ENCODE measurements around the gene LRRC72.
A peak's percentile ranks its signal among the peaks of the same experiment; 100 is the strongest.

The LRRC72 gene

GRCh38 chr7:16586081-16586874, 59.7 kb downstream of the LRRC72 start:
- no peak overlapping the region for H3K4me3 ChIP-seq (ENCODE audit: control insufficient read depth, low read depth, low read length)
- TF ChIP-seq CTCF (conservative IDR thresholded peaks at IDR 0.05; ENCODE audit: control insufficient read depth, insufficient read depth, low read depth, low read length), result no peak
- DNase-seq (ENCODE audit: low read depth), result no peak

- DNase-seq (ENCODE audit: low read depth), result no peak
- H3K4me3 ChIP-seq (ENCODE audit: control insufficient read depth, low read depth, low read length), result no peak overlapping the region
- no peak for TF ChIP-seq CTCF (conservative IDR thresholded peaks at IDR 0.05; ENCODE audit: control insufficient read depth, insufficient read depth, low read depth, low read length)
These were observed 60.5 kb downstream of the LRRC72 start for GRCh38 chr7:16587129-16587528.

GRCh38 chr7:16587790-16588189, 61.2 kb downstream of the LRRC72 start:
- no peak for DNase-seq (ENCODE audit: low read depth)
- no peak overlapping the region for H3K4me3 ChIP-seq (ENCODE audit: control insufficient read depth, low read depth, low read length)
- TF ChIP-seq CTCF (conservative IDR thresholded peaks at IDR 0.05; ENCODE audit: control insufficient read depth, insufficient read depth, low read depth, low read length), result no peak

GRCh38 chr7:16589881-16590280, 63.3 kb downstream of the LRRC72 start:
- TF ChIP-seq CTCF (conservative IDR thresholded peaks at IDR 0.05; ENCODE audit: control insufficient read depth, insufficient read depth, low read depth, low read length), result no peak
- DNase-seq (ENCODE audit: low read depth), result no peak
- H3K4me3 ChIP-seq (ENCODE audit: control insufficient read depth, low read depth, low read length), result no peak overlapping the region

GRCh38 chr7:16590424-16590823, 63.8 kb downstream of the LRRC72 start:
- no peak for TF ChIP-seq CTCF (conservative IDR thresholded peaks at IDR 0.05; ENCODE audit: control insufficient read depth, insufficient read depth, low read depth, low read length)
- no peak for DNase-seq (ENCODE audit: low read depth)
- no peak overlapping the region for H3K4me3 ChIP-seq (ENCODE audit: control insufficient read depth, low read depth, low read length)

- peak; percentile 35 for DNase-seq (ENCODE audit: low read depth)
- H3K4me3 ChIP-seq (ENCODE audit: control insufficient read depth, low read depth, low read length), result no peak overlapping the region
- TF ChIP-seq CTCF (conservative IDR thresholded peaks at IDR 0.05; ENCODE audit: control insufficient read depth, insufficient read depth, low read depth, low read length), result no peak
These were observed 65.8 kb downstream of the LRRC72 start for GRCh38 chr7:16592395-16592794.
